Astrocyte of the spinal cord (primary cell): ENCODE measurements around the gene ITPR2.

Experiments
- DNase-seq: peaks from one replicate; pipeline ENCODE4 v3.0.0; 2011; ENCODE audit warnings: low read depth, low spot score
- H3K4me3 ChIP-seq: 2 replicates; pipeline ENCODE4 v1.5.1; 2011; ENCODE audit warnings: low read depth, mild to moderate bottlenecking, low read length, moderate library complexity
- in situ Hi-C: cut with HindIII; loops from 2 replicates; pipeline ENCODE4 v1.10.0; 2017; ENCODE audit warnings: low sequenced_read_pairs
- TF ChIP-seq, protein P1 (sequence below): IDR thresholded peaks from 2 replicates; pipeline ENCODE4 v1.5.1; 2012; ENCODE audit warnings: low read depth, mild to moderate bottlenecking, low read length, inconsistent platforms

Gene ITPR2

GRCh38 chr12:26338586-26339572 is 494.1 kb downstream of the ITPR2 start:
- TF ChIP-seq, protein P1, sequence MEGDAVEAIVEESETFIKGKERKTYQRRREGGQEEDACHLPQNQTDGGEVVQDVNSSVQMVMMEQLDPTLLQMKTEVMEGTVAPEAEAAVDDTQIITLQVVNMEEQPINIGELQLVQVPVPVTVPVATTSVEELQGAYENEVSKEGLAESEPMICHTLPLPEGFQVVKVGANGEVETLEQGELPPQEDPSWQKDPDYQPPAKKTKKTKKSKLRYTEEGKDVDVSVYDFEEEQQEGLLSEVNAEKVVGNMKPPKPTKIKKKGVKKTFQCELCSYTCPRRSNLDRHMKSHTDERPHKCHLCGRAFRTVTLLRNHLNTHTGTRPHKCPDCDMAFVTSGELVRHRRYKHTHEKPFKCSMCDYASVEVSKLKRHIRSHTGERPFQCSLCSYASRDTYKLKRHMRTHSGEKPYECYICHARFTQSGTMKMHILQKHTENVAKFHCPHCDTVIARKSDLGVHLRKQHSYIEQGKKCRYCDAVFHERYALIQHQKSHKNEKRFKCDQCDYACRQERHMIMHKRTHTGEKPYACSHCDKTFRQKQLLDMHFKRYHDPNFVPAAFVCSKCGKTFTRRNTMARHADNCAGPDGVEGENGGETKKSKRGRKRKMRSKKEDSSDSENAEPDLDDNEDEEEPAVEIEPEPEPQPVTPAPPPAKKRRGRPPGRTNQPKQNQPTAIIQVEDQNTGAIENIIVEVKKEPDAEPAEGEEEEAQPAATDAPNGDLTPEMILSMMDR, result no peak
- DNase-seq, result peak; percentile 51
- no peak overlapping the region for H3K4me3 ChIP-seq
- in situ Hi-C loops, result no loop called here

DNA sequence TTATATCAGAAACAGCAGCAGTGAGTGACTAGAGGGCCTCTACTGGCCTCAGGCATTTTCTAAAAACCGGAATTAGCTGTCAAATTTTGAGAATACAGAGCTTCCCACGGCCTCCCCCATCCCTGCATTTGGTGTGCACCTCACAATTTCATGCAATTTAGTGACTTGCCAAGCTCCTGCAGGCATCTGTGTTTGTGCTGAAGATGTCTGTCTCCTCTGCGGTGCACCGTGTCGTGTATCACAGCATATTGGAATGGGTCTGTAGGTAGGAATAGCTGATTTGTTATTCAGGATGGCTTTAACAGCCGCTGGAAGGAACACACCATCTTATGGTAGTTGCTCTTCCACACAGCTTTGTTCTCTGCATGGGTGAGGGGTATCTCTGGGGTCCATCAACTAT is 497.3 kb downstream of the ITPR2 start:
- DNase-seq, result no peak
- in situ Hi-C loops, result no loop called here
- H3K4me3 ChIP-seq, result no peak overlapping the region
- TF ChIP-seq, protein P1, result no peak

DNA sequence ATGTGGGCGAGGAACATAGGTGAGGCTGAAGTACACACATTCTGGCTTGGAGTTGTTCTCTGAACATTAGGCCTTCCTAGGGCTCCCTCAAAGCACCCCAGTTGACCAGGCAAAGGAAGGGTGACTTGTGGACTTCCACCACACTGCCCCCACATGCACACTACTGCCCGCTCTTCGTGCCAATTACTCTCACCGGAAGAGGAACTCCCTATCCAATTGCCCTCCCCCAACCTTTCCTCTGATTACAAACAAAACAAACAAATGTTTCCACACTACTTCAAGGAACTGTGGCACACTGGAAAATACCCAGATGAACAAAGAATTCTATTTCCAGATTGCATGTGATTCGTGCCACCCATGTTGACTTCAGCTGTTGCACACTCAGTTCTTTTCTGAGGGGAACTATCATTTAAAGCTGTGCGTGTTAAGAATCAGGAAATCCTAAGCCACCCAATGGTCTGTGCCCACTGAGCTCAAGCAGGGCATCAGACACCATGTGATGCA is 498.3 kb downstream of the ITPR2 start:
- TF ChIP-seq, protein P1, result no peak
- in situ Hi-C loops, result no loop called here

DNA sequence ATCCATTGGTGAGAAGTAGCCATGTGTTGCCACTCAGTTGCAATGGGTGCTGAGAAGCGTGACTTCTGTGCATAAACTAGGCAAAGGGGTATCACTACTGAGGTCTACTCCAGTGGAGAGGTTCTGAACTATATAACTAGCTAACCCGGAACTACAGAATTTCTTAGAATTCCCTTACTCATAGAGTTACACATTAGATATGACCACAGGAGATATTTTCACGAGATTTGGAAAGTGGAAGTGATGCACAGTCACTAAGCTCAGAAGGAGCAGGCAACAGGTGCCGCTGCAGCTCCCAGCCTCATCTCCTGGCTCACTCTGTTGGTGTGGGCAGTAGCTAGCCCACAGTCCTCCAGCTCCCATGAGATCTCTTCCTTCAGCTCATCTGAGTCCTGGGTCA is 501.0 kb downstream of the ITPR2 start:
- TF ChIP-seq, protein P1, result no peak
- DNase-seq, result no peak
- no peak overlapping the region for H3K4me3 ChIP-seq
- in situ Hi-C loops, result no loop called here

More for the DNA sequence above, 498.3 kb downstream of the ITPR2 start:
- DNase-seq, result no peak
- H3K4me3 ChIP-seq, result no peak overlapping the region

GRCh38 chr12:26331136-26331535 is 501.9 kb downstream of the ITPR2 start:
- DNase-seq, result no peak
- TF ChIP-seq, protein P1, result no peak

DNA sequence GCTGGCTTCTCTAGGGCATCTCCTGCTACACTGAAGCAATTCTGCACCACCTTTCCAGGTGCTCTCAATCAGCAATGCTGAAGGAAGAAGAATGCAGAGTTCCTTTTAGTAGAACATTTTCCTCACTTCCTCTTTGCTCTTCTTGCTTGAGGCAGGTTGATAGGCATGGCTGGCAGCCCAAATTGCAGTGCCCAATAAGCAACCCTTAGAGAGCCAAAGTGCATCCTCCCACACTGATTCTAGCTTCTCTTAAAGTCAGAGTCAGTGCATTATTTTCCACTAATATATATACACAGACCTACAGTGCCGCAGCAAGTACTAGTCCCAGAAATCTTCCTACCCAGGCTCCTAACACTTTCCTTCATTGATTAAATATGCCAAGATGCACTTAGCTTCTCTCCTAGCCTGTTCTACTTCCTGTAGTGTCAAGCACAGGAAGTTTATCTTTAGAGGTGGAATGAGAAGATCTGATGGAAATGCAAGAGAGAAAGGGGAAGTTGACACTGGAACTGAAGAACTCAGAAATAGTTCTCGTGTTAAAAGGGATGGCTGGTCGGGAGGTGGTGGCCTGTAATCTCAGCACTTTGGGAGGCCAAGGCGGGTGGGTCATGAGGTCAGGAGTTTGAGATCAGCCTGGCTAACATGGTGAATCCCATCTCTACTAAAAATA is 504.9 kb downstream of the ITPR2 start:
- in situ Hi-C loops, result no loop called here
- DNase-seq, result no peak
- H3K4me3 ChIP-seq, result no peak overlapping the region
- TF ChIP-seq, protein P1, result no peak

More at GRCh38 chr12:26331136-26331535, 501.9 kb downstream of the ITPR2 start:
- in situ Hi-C loops, result no loop called here
- no peak overlapping the region for H3K4me3 ChIP-seq
